GM20000 (cell line): ENCODE results near the gene UPK3BL2.
"Not testable (repeated sequence)": the region's sequence is repeated elsewhere in the genome, so short reads cannot be mapped to it uniquely, and the experiment has no call there.

Experiments
- DNase-seq: peaks from one replicate; pipeline ENCODE4 v3.0.0; 2012; ENCODE audit warnings: low spot score

Gene UPK3BL2

GRCh38 chr7:102496861-102497260 lies 46.6 kb downstream of the UPK3BL2 start:
- DNase-seq = not testable (repeated sequence)

- DNase-seq = not testable (repeated sequence)
Observed at GRCh38 chr7:102494473-102495149, 48.9 kb downstream of the UPK3BL2 start.

- not testable (repeated sequence) for DNase-seq
Observed at GRCh38 chr7:102494026-102494425, 49.5 kb downstream of the UPK3BL2 start.

- DNase-seq = not testable (repeated sequence)
Observed at GRCh38 chr7:102493220-102493935, 50.1 kb downstream of the UPK3BL2 start.

GRCh38 chr7:102490529-102491075 lies 52.9 kb downstream of the UPK3BL2 start:
- not testable (repeated sequence) for DNase-seq
